ENCODE measurements around the gene SIVA1. TPM values are rescaled to one million over a fixed set of nuclear protein-coding genes. Genes with fewer than 3 reads are reported as not detected.

SIVA1 gene
- total and polyA plus RNA-seq, 9 of the 15 experiments (the other 6 are each of a cell fraction or from before 2014, with no cell fraction given): 4.2 to 186 (median 54.2) TPM

DNA sequence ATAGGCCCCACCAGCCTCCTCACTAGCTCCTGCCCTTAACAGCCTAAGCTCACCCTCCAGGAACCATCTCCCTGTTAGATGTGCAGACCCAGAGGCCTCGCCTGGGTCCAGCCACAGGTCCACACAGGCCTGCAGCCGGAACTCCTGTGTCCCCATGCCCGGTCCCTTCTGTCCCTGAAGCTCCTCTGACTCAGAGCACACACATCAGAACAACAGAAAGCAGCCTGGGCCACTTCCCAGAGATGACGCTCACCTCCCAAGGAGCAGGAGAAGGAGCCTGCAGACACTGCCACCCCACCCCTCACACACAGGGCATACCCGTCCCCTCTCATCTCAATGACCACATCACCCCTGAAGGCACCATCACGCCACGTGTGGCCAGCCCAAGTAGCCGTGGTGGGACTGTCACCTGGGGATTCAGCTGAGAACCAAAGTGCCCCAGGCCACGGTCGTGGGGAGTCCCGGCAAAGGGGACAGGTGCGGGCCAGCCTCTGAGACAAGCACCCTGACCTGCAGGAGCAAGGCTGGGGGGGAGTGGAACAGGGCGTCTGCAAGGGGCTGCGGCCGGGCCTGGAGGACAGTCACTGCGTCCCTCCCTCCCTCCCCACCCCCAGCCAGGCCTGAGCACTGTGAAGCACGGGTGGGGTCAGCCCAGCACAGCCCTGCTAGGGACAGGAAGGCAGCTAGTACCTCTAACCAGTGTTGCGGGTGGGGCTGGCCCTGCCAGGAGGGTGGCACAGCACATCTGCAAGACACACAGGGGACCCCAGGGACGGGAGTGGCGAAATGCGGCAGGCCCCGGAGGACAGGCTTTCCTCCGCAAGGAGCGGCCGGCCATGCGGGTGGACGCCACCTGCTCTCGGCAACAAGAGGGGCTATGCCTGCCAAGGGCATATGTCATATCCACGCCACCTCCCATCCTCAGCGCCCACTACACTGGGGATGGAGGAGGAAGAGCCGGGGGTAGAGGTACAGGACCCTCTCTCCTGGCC lies 37.1 kb downstream of the SIVA1 start:
- H3K9me1 ChIP-seq (ENCODE audit: control insufficient read depth, insufficient read depth, low read length): no peaks in the 10 kb centered on the region
- POLR2A ChIA-PET: interaction anchor here (0.6 to 0.7 kb wide), 2 partner anchors 31 to 497 kb away, joined by 3 read pairs; no protein-coding TSS in a partner anchor
- H4K20me1 ChIP-seq (replicated peaks; ENCODE audit: control insufficient read depth, insufficient read depth, low read length): peaks cover 12% of the 10 kb centered on the region; the same call in 1 of the 2 replicates
- intact Hi-C loops (cut with micrococcal nuclease) (no loop called here), in situ Hi-C loops (cut with MboI) (no loop called here)
- no peak overlapping the region for H3K27ac ChIP-seq (ENCODE audit: extremely low read depth, low read depth, low read length)
- no peaks in the 10 kb centered on the region for H3K27me3 ChIP-seq (ENCODE audit: control insufficient read depth in 2 of 2, insufficient read depth in 2 of 2, low read length in 2 of 2)
- H3K9ac ChIP-seq (ENCODE audit: insufficient read depth in 1 of 2, low read depth in 2 of 2, low read length in 2 of 2): peak overlapping the region in 1 of 2 experiments; percentile 58; a peak in 1 of 4 replicates
- H3K9me3 ChIP-seq (replicated peaks; ENCODE audit: control insufficient read depth, insufficient read depth, low read depth, low read length): no peaks in the 10 kb centered on the region
- no peak for DNase-seq (ENCODE audit: extremely low read depth in 1 of 4, low spot score in 3 of 4)
- no peak for ATAC-seq
- peaks cover 11 to 76% of the 10 kb centered on the region in 2 experiments; a peak in 4 of 5 replicates for H3K4me1 ChIP-seq (replicated peaks in 1 of 2; ENCODE audit: control insufficient read depth in 2 of 2, insufficient read depth in 2 of 2, low read length in 2 of 2)
- WGBS (ENCODE audit: insufficient coverage, low coverage, missing lambda C conversion rate): 90% methylated on average over 14 of the region's 31 CpGs
- CTCF ChIA-PET (ENCODE audit: low intra/inter-chr PET ratio): no interaction called here
- no peak overlapping the region for H3K4me3 ChIP-seq
- no TSS peak for BruUV-seq (replicated peaks)
- no peak for FAIRE-seq
- H2AFZ ChIP-seq (ENCODE audit: low read depth, low read length): no peak overlapping the region
- peaks cover 51% of the 10 kb centered on the region for H3K79me2 ChIP-seq (ENCODE audit: control insufficient read depth, insufficient read depth, low read length)
- H3K4me2 ChIP-seq (ENCODE audit: insufficient read depth, low read length): no peak overlapping the region
- H3K36me3 ChIP-seq (ENCODE audit: control insufficient read depth, insufficient read depth, low read length): peaks cover 56% of the 10 kb centered on the region; the same call in 1 of the 3 replicates
- TF ChIP-seq ZNF274 (IDR thresholded peaks at IDR 0.05; ENCODE audit: borderline replicate concordance, low read depth, low read length) (no peak), MIER1 (IDR thresholded peaks at IDR 0.05; ENCODE audit: low read depth) (no peak), ZNF140 (CRISPR knock-in tag; IDR thresholded peaks at IDR 0.05) (no peak), ZNF175 (CRISPR knock-in tag; IDR thresholded peaks at IDR 0.05; ENCODE audit: low read depth) (no peak), KLF10 (CRISPR knock-in tag; IDR thresholded peaks at IDR 0.05) (no peak), BDP1 (IDR thresholded peaks at IDR 0.05; ENCODE audit: insufficient read depth, insufficient read length) (no peak), TCF7L2 (IDR thresholded peaks at IDR 0.05; ENCODE audit: low read depth, low read length) (no peak), TRIM28 (IDR thresholded peaks at IDR 0.05) (no peak), TRIM25 (IDR thresholded peaks at IDR 0.05; ENCODE audit: borderline replicate concordance) (no peak), ZNF197 (CRISPR knock-in tag; IDR thresholded peaks at IDR 0.05; ENCODE audit: low read depth) (no peak), IRF1 (CRISPR knock-in tag; IDR thresholded peaks at IDR 0.05; ENCODE audit: borderline replicate concordance) (no peak), ZNF263 (CRISPR knock-in tag; IDR thresholded peaks at IDR 0.05; ENCODE audit: borderline replicate concordance) (no peak), ZNF395 (CRISPR knock-in tag; IDR thresholded peaks at IDR 0.05) (no peak), MXD1 (CRISPR knock-in tag; IDR thresholded peaks at IDR 0.05; ENCODE audit: borderline replicate concordance, poor library complexity, severe bottlenecking) (no peak), RFX1 (IDR thresholded peaks at IDR 0.05) (no peak), HMG20A (CRISPR knock-in tag; conservative IDR thresholded peaks at IDR 0.05) (no peak)

Measured in K562 (cell line).